ENCODE measurements around the gene HSBP1.
A peak's percentile ranks its signal among the peaks of the same experiment; 100 is the strongest.

The HSBP1 gene

DNA sequence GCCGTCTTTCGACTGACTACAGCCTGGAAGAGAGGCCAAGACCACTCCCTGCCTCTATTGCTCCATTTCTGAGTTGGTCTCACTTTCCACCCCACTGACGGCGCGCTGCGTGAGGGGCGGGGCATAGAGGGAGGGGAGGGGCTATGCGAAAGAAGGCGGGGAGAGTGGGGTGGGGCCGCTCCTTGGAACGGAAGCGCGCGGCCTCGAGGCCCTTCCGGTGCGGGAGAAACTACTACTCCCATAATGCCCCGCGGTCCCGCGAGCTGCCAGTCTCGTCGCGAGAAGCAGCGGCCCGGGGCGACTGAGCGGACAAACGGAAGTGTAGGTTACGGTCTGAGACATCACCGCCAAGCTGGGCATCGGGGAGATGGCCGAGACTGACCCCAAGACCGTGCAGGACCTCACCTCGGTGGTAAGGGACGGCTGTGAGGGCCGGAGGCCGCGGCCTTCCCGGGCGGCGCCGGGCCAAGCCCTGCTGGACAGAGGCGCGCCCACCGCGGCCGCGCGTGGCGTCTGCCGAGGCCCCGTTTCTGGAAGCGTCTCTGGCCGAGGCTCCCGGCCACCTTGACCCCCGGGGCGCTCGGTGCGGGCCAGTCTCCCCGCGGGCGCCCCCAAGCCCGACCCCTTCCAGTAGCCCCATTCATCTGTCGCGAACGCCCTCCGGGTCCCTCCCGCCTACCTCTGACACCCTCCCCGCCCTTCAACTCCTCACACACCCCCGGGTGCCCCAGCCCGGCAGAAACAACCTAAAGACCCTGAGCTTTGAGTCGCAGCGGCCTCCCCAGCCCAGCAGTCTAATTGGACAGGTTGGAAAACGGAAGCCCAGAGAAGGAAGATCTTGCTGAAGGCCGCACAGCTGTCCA lies at the start of gene HSBP1:
TSS of gene HSBP1 (plus strand) at position 269 of the 863 bp plus-strand sequence. CDS start at position 368, 99 bp downstream.
- peak; percentile 86 for DNase-seq

DNA sequence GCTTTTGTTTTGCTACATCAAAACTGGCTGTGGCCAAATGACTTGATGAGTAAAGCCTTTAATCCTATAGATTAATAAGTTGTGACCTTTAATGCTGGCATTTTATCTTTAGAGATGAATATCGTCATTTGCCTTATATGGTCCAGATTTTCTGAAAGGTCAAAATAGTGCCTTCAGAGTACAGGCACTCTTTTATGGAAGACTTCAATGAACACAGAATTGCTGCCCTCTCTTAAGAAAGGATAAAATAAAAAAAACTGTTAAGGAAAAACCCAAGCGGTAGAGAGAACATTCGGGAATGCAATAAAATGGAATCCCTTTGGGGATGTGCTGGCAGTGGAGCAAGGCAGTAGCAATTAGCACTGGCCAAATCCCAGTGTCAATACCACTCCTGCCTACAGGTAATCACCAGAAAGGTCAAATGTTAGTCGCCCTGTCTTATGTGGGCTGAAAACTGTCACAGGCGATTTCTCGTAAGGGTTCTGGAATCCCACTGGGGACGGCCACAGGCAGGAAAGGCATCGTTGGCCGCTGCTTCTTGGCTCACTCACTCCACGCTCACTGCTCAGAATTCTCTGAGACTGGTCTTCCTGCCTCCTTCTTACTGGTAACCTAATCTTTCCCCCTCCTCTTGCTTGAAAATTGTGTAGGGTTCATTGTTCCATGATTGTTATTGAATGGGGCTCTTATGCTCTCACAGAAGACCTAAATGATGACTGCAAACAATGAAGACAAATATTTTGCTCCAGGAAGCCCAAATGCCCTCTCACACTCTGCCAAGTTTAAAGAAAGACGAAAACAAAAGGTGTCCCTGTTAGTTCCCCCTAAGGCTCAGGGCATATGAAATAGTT lies 45.4 kb upstream of the HSBP1 start:
- no peak for DNase-seq

DNA sequence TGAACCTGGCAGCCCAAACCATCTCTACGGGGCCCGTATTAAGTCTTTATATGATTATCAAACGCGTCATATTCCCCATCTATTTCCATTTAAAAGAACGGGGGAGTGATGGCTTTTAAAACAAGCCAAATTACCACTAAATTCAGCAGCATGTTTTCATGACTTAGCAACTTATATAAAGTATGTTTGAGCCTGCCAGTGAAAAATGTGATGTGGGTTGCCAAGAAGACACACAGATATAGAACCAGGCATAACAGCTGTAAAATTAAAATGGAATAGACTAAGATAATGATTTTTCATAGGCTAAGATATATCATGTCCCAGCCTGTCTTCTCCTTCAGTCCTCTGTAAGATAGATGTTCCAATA lies 44.8 kb upstream of the HSBP1 start:
- DNase-seq = no peak

DNA sequence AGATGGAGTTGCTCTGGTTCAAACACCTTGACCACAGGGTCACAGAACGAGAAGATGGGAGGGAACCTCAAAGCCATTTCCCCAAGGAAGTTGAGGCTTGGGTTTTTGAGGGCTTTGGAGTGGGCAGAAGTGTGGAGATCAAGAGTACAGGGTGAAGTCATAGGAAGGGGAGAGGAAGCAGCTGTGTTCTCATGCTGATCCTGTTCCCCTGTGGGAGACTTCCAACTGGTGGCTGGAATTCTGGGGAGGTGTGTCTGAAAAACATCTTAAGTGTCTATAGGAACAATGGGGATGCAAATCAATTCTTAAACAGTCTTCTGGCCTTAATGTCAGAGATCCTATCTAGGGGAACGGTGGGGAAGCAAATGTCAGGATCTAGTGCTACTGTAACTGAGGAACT lies 38.8 kb upstream of the HSBP1 start:
- no peak for DNase-seq

DNA sequence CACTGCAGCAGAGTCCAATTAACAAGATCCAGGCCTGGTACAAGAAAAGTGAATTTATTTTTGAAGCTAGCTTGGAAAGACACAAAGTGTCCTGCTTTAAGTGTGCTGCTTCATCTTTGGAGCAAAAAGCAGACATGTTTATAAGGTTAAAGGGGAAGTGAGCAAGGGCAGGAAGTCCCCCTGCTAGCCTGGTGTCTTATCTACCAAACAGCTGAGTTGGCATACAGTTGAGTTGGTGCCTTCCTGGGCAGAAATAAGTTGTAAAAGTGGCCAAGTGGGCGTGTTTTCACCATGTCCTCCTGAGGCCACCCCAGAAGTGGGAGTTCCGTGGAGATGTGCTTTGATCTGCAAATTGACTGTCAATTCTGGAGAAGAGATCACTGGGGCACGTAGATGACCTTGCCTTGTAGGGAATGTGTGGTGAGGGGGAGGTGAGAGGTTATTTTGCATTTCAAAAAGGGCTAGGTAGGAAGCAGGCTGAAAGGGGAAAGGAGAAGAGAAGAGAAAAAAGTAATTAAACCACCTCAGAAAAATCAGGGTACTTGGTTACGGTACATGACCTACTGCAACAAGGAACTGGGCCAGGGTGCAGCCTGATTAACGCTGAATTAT lies 38.3 kb upstream of the HSBP1 start:
- no peak for DNase-seq

DNA sequence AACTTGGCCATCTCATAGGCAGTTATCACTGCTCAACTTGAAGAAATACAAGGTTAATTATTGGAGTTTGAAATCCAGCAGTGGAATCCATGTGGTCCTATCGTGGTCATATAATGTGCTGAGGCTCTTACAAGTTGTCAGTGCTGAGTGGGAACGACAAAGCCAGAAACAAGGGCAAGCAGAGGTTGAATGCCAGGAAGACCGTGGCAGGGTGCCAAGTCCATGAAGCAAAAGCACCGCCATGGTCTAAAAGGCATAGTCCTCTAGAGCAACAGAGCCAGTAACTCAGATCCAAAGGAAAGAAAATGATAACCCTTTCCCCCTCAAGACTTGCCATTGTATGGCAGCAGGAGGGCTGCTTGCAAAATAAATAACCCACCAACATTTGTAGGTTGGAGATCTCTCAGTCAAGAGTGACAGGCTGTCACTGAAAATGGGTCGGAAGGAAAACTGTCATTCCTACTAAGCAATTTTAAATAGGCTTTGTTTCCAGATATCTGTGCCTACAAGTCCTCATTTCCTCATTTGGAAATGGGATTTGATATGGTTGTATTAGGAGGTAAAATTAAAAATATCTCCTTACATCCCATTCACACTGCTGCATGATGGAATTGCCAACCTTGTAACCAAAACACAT lies 36.4 kb upstream of the HSBP1 start:
- DNase-seq = no peak

DNA sequence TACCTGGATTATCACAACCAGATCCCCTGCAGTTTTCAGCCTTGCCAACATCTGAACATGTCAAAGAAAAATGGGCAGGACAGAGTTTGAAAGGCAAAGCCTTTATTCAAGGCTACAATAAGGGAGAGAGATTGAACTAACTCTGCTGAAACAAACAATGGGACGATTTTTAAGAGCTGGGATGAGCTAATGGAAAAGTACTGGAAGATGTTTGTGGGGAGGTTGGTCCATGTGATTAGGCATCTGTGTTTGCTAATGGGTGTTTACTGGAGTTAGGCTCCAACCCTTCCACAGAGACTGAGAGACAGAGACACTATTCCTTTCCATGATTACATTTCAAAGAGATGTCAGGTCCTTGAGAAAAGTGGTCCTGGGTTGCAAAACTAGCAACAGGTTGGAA lies 35.0 kb upstream of the HSBP1 start:
- DNase-seq = no peak

DNA sequence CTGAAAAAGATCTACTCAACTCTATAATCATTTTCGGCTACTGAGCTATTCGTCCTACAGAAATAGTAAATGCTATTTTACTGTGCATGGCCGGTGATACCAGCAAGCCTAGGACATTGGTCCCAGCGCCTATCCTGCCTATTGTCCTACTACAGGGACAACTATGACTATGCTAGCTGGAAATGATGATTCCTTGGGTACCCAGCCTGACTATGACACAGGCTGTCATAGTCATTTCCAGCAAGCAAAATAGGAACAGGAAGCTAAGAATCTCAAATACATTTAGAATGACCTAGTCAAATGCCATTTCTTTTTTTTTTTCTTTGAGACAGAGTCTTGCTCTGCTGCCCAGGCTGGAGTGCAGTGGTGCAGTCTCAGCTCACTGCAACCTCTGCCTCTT lies 33.7 kb upstream of the HSBP1 start:
- no peak for DNase-seq

DNA sequence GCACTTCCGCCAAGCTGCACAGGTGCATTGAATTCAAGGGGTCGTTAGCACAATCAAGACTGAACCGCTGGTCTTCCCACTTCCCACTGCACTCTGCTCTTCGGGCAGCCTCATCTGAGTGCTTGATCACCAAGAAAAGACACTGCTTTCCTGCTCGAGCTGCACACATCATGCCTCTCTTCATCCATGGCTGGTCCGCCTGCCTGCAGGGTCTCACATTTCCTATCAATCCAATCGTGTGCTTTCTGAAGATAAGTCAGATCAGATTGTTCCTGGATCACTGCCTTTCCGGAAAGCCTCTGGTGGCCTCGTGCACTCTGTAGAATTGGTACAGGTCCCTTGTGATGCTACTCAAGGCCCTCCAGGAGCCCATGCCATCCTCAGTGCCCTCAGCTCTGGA lies 30.8 kb upstream of the HSBP1 start:
- DNase-seq = no peak

DNA sequence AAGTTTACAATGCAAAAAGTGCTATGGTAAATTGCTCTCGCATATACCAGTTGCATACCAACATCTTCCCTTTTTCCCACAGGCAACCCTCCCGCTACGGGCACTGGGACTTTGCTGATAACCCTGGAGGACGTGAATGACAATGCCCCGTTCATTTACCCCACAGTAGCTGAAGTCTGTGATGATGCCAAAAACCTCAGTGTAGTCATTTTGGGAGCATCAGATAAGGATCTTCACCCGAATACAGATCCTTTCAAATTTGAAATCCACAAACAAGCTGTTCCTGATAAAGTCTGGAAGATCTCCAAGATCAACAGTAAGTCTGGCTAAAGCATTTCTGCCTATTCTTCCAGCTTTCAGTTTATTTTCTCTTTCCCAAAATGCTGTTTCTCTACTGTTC lies 27.9 kb upstream of the HSBP1 start:
- no peak for DNase-seq

DNA sequence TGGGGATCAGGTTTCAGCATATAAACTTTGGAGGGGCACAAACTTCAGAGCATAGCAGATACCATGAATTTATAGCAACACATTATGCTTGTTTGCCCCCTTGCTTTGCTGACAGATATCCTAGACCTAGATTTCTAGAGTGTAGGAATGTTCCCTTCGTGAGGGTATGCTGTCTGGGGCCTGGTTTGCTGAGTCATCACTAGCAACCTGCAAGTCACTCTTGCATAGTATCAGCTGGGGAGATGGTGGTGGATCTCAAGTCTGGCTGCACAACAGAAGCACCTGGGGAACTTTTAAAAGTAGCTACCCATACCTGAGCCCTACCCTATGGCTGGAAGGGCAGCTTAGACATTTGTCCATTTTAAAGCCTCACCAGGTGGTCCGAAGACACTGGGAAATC lies 22.3 kb upstream of the HSBP1 start:
- no peak for DNase-seq

DNA sequence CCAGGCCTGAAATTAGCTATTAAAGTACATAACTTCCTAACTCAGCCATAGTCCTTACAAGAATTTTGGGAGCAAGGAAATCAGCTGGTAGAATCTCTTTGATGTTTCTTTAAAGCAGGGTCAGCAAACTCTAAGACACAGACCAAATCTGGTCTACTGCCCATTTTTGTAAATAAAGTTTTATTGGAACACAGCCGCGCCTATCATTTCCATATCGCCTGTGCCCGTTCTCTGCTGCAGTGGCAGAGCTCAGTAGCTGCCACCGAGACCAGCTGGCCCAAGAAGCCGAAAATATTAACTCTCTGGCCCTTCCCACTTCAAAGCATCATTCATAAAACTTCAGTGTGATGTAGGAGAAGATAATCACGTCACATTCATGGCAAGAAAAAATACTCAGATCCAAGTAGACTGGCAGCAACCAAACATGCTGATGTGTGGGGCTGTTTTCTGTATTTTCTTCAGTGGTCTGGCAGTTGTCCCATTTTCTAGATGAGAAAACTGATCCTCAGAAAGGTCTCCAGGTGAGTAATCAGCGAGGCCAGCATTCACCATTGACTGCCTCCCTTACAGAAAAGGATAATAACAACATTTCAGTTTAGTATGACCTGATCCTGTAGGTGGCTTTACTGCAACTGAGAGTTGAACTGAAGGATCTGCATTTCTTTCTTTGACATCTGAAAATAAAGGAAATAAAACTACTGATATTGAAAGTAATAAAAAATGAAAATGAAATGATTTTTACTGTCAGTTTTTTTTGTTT lies 18.0 kb upstream of the HSBP1 start:
- no peak for DNase-seq

DNA sequence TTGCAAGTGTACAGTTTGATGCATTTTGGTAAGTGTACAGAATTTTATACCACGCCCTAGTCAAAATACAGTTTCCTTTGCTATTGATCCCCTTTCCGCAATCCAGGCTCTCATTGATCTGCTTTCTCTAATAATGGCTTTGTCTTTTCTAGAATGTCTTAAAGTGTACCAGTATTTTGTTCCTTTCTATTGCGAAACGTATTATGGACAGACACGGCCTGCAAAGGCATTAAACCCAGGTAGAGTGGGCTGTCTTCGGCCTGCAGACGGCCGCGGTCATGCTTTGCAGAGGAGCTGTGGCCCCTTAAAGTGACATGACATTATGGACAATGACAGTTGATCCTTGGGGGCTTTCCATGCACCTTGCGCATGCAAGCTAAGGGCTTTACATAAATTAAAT lies 15.9 kb upstream of the HSBP1 start:
- no peak for DNase-seq

DNA sequence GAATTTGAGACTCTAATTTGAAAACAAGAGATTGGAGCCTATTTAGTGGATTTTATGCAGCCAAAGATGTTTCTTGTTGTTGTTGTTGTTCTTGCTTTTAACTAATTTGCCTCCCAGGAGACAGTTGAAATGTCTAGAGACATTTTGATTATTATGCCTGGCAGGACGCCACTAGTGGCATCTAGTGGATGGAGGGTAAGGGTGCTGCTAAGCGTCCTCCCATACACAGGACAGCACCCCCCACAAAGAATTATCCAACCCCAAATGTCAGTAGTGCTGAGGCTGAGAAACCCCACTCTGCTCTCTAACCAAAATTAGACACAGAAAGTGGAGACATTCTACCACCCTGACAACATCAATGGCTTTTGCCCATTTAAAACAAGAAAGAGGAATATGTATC lies 15.4 kb upstream of the HSBP1 start:
- no peak for DNase-seq

DNA sequence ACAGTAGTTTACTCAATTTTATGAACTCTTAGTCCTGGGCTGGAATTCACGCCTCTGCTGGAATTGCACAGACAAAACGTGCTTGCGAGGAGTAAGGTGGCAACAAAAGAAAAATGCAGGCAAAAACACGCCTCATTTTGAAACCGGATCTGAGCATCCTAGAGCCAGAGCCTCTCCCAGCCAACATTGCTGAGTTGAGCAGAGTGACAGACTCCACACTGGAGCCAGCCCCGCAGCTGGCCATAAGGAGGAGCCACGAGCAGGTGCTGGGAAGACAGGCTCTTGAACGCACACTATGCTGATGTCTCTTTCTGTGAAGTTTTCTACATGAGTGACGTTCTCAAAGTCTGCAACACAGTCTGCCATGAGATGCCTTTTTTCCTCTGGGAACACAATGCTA lies 14.6 kb upstream of the HSBP1 start:
- DNase-seq = no peak

DNA sequence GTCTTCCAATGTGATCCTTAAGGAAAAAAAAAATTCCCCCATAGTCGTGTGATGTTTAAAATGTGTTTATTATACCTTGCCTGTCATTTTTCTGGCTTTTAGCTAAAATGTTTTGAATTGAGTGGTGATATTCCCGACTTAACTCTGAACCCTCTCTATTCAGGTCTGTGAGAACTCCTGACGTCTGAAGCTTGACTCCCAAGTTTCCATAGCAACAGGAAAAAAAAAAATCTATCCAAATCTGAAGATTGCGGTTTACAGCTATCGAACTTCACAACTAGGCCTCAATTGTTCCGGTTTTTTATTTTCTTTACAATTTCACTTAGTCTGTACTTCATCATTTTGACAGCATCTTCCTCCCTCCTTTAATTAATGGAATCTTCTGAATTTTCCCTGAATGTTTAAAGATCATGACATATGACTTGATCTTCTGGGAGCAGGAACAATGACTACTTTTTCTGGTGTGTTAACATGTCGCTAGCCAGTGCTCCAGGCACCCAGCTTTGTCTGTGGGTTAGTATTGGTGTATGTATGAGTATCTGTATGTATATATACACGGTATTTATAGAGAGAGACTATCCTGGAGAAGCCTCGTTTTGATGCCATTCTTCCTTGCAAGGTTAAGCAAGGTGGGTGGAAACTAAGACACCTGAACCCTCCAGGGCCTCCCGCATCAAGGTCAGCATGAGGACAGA lies 12.8 kb upstream of the HSBP1 start:
- no peak for DNase-seq

DNA sequence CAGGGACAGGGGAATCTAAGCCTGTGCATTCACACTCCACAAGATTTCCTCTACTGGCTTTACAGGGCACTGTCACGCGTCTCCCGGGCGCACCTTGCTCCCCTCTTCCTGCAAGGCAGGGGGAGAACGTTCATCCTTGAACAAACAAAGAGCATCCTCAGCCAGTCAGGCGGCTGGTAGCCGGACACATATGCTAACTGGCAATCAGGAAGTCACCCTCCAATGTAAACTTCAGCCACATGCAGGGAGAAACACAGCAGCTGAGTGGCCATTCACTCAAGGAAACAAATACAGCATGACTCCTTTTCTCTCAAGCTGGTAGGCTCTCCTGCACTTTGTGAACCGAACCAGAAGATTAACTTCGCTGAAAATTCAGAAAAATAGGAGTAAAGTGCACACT lies 10.8 kb upstream of the HSBP1 start:
- peak; percentile 36 for DNase-seq

DNA sequence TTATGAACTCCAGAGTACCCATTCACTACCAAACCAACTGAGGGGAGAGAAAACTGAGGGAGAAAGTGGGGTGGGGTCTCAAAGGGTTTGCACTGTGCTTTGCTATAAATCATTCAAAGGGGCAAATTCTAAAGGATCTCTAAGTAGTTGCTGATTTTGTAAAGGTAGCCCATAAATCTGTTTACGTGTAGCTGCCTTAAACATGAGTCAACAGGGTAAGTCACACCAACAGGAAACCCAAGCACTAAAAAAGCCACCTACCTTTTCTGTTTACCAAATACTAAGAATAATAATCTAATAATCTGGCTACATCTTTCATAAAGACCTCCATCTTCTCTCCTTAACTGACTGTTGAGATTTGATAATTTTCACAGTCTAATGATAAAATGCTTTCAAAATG lies 8.4 kb upstream of the HSBP1 start:
- no peak for DNase-seq

DNA sequence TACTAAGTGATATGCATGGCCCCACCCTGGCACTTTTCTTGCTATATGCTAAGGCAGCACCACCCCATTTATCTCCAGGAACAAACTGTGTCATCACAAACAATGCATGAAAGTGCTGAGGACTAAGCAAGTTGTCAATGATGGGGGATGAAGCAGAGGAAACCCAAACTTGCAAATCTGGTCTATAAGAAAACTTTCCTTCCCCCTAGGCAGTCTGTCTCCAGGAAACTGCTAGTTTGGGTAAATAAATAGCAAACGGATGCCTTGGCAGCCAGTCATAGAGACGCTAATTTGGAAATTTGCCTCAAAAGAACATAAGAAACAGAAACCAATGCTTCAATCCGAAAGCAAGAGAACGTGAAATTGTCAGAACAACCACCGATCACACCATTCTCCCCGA lies 5.6 kb upstream of the HSBP1 start:
- no peak for DNase-seq

DNA sequence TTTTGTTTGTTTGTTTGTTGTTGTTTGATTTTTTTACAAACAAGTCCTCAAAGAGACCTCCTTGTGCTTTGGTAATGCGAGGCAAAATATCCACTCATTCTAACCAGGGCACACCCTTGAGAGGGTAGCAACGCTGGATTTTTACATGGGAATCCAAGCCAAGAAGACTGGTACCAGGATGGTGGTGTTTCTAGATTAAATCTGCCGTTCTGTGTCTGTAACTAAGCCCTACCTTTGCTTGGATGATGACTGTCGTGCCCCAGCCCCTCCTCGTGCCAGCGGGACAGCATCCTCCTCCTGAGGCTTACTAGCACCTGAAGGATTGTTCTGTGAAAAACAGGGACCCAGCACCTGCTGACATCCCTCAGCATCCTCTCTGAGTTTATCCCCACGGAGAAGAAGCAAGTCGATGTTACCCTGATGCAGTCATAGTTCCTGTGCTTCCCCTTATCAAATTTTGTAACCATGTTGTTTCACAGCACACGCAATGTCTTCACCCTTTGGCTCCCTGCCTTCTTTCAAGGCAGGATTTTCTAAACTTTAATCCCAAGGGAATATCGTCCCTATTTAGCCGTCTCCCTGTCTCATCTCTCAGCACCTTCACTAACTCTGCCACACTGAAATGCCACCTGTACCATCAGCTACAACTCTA lies 5.1 kb upstream of the HSBP1 start:
- no peak for DNase-seq

DNA sequence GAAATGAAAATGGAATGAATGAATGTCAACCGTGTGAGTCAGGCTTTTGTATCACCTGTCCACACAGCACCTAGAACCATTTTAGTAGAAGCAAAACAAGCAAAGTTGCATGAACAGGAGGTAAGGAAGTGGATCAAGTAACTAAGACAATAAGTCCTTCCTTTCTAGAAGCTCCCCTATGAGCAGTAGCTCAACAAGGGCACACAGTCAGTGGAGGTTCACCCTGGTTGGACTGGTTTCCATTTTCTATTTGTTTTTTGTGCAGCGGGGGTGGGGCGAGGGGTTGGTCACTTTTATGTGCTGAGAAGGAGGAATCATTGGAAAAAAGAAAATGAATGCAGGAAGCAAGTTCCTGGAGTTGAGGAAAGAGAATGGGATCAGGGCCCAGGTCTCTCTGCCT lies 4.0 kb upstream of the HSBP1 start:
- DNase-seq = no peak

Measured in NCI-H146 (cell line).